Hepatocyte (in vitro differentiated cells): ENCODE data around the gene DNMT3B.

Source experiments
- CTCF ChIP-seq: fragments of 200-600 bp; sonication (generic); IDR thresholded peaks from 2 replicates; pipeline ENCODE4 v1.5.1; 2016; ENCODE audit warnings: antibody characterized with exemption, mild to moderate bottlenecking; ENCODE audit not compliant: poor library complexity
- EZH2 ChIP-seq: fragments of 200-600 bp; sonication (generic); IDR thresholded peaks from 2 replicates; pipeline ENCODE4 v1.6.1; 2016; ENCODE audit warnings: antibody characterized with exemption, mild to moderate bottlenecking, borderline replicate concordance
- EZH2phosphoT487 ChIP-seq: fragments of 200-600 bp; sonication (generic); IDR thresholded peaks from one replicate; pipeline ENCODE4 v1.6.1; 2018; ENCODE audit warnings: antibody characterized with exemption, mild to moderate bottlenecking, low read depth, moderate library complexity; ENCODE audit not compliant: unreplicated experiment, severe bottlenecking

GRCh38 chr20:32837157-32837556 lies 75.0 kb downstream of the DNMT3B start:
- no peak for TF ChIP-seq CTCF
- no peak for TF ChIP-seq EZH2
- TF ChIP-seq EZH2phosphoT487, result no peak
